ENCODE data around the gene MYO5B. TPM values are rescaled to one million over a fixed set of nuclear protein-coding genes. Genes with fewer than 3 reads are reported as not detected.

Gene MYO5B
- total and polyA plus RNA-seq, 10 of the 15 experiments (the other 5 are each of a cell fraction or from before 2014, with no cell fraction given) = 2.5 to 4.5 (median 3.3) TPM

GRCh38 chr18:49966090-49966489, 228.9 kb downstream of the MYO5B start:
- RAD21 ChIA-PET (ENCODE audit: unreplicated experiment) = interaction anchor here (1.4 to 1.7 kb wide), 2 partner anchors 107 to 229 kb away, joined by 3 to 5 read pairs; partner anchors contain the start of gene MYO5B
- no peak for TF ChIP-seq SREBF1 (IDR thresholded peaks at IDR 0.05; ENCODE audit: low read length)
- TF ChIP-seq NBN (IDR thresholded peaks at IDR 0.05) = no peak
- no peak for TF ChIP-seq NR2C2 (IDR thresholded peaks at IDR 0.05; ENCODE audit: borderline replicate concordance, control insufficient read depth, insufficient read length, low read depth)
- no peak for TF ChIP-seq HSF1 (IDR thresholded peaks at IDR 0.05; ENCODE audit: low read depth, low read length)
- no peak for TF ChIP-seq DPF2 (IDR thresholded peaks at IDR 0.05)
- TF ChIP-seq ZNF384 (IDR thresholded peaks at IDR 0.05; ENCODE audit: borderline replicate concordance, low read depth, low read length) = no peak
- no peak for TF ChIP-seq WRNIP1 (IDR thresholded peaks at IDR 0.05; ENCODE audit: borderline replicate concordance, low read depth, low read length)
- TF ChIP-seq CEBPB (IDR thresholded peaks at IDR 0.05; ENCODE audit: borderline replicate concordance in 1 of 2, low read depth in 2 of 2, low read length in 2 of 2) = no peak
- no peak for TF ChIP-seq NFYB (IDR thresholded peaks at IDR 0.05; ENCODE audit: insufficient read depth, low read depth, low read length)
- TF ChIP-seq KDM1A (IDR thresholded peaks at IDR 0.05; ENCODE audit: borderline replicate concordance) = no peak
- no peak for TF ChIP-seq NR2C1 (IDR thresholded peaks at IDR 0.05)
- no peak for TF ChIP-seq TBL1XR1 (IDR thresholded peaks at IDR 0.05; ENCODE audit: low read depth, low read length)
- no peak for TF ChIP-seq GABPA (IDR thresholded peaks at IDR 0.05; ENCODE audit: low read depth)
- TF ChIP-seq ZBTB33 (IDR thresholded peaks at IDR 0.05) = no peak
- TF ChIP-seq ATF2 (IDR thresholded peaks at IDR 0.05; ENCODE audit: low read length) = no peak
- no peak for TF ChIP-seq NFXL1 (IDR thresholded peaks at IDR 0.05; ENCODE audit: borderline replicate concordance)
- TF ChIP-seq NFYA (IDR thresholded peaks at IDR 0.05; ENCODE audit: borderline replicate concordance, low read depth, low read length) = no peak
- Histone ChIP-seq H3K27ac (ENCODE audit: control insufficient read depth, insufficient read depth) (no peak overlapping the region), H3K4me1 (ENCODE audit: control insufficient read depth, insufficient read depth, low read length) (no peaks in the 10 kb centered on the region), H3K36me3 (ENCODE audit: control insufficient read depth in 2 of 2, insufficient read depth in 2 of 2, low read length in 1 of 2) (no peaks in the 10 kb centered on the region), H3K27me3 (replicated peaks in 1 of 2; ENCODE audit: control insufficient read depth in 2 of 2, insufficient read depth in 2 of 2, low read length in 1 of 2) (peaks cover 1 to 4% of the 10 kb centered on the region in 2 experiments; a peak in 2 of 4 replicates), H3K79me2 (ENCODE audit: control insufficient read depth, insufficient read depth, low read length) (no peaks in the 10 kb centered on the region), H3K4me2 (ENCODE audit: control insufficient read depth, insufficient read depth) (no peak overlapping the region), H3K9me3 (replicated peaks; ENCODE audit: control insufficient read depth, insufficient read depth, low read length) (no peaks in the 10 kb centered on the region), H2AFZ (ENCODE audit: control insufficient read depth, low read depth, low read length) (no peak overlapping the region), H4K20me1 (ENCODE audit: control insufficient read depth, insufficient read depth) (peaks cover 4% of the 10 kb centered on the region; the same call in 1 of the 2 replicates), H3K9ac (ENCODE audit: control insufficient read depth, insufficient read depth, low read length) (no peak overlapping the region), H3K4me3 (no peak overlapping the region)
- ATAC-seq (no peak), FAIRE-seq (no peak), DNase-seq (ENCODE audit: low read depth, low spot score) (no peak)
- no TSS peak for BruUV-seq (replicated peaks)
- POLR2A ChIA-PET = interaction anchor here (1.5 kb wide), 1 partner anchor 16 kb away, joined by 4 read pairs; no protein-coding TSS in a partner anchor
- SMC1A ChIA-PET (ENCODE audit: uncharacterized antibody, unreplicated experiment) = interaction anchor here (0.7 to 1.3 kb wide), 5 partner anchors 11 to 231 kb away, joined by 3 to 4 read pairs (median 3); no protein-coding TSS in a partner anchor
- intact Hi-C loops (cut with micrococcal nuclease; ENCODE audit: unreplicated experiment) = no loop called here
- 29% methylated on average over 3 of the region's 3 CpGs for WGBS (ENCODE audit: insufficient coverage, insufficient replicate concordance, low lambda C conversion rate, missing lambda C conversion rate)
- CTCF ChIA-PET = interaction anchor here (0.8 to 2.5 kb wide), 3 partner anchors 15 to 238 kb away, joined by 4 to 8 read pairs (median 4); no protein-coding TSS in a partner anchor
- in situ Hi-C loops (cut with MboI) = no loop called here
